MCF 10A (cell line): ENCODE results near the gene ARRDC4. TPM values are rescaled to one million over a fixed set of nuclear protein-coding genes. Genes with fewer than 3 reads are reported as not detected.
A peak's percentile ranks its signal among the peaks of the same experiment; 100 is the strongest.

Experiments used
- BruUV-seq: library from RNA; stranded (reverse); fragments of 400-500 nt; replicated peaks from 2 replicates; lab custom pipeline; 2021; lab: Mats Ljungman, UMichigan
- CTCF ChIA-PET: fragments of 300-600 bp; sonication (Branson Sonifier 250); formaldehyde crosslinking; extraction: SDS; loops from one replicate; lab custom pipeline; 2021; ENCODE audit warnings: antibody characterized with exemption, inconsistent platforms; lab: Yijun Ruan, JAX
- POLR2A ChIA-PET: fragments of 300-600, 350-650 bp; sonication (Branson Sonifier 250); formaldehyde crosslinking; extraction: SDS; loops from one replicate; lab custom pipeline; 2020; ENCODE audit warnings: antibody characterized with exemption, inconsistent platforms; lab: Yijun Ruan, JAX
- DNase-seq: peaks from one replicate; pipeline ENCODE4 v3.0.0-alpha.2; 2018; ENCODE audit not compliant: unreplicated experiment
- H3K27ac Mint-ChIP-seq: one replicate; pipeline ENCODE4 v1.8.0; 2022; ENCODE audit warnings: mild to moderate bottlenecking, low read depth, mixed read lengths; ENCODE audit not compliant: unreplicated experiment
- H3K27me3 Mint-ChIP-seq: one replicate; pipeline ENCODE4 v1.8.0; 2022; ENCODE audit warnings: mixed read lengths; ENCODE audit not compliant: insufficient read depth, unreplicated experiment
- H3K36me3 Mint-ChIP-seq: one replicate; pipeline ENCODE4 v1.8.0; 2022; ENCODE audit warnings: mild to moderate bottlenecking, moderate library complexity, mixed read lengths; ENCODE audit not compliant: insufficient read depth, unreplicated experiment
- H3K4me1 Mint-ChIP-seq: one replicate; pipeline ENCODE4 v1.8.0; 2022; ENCODE audit warnings: mixed read lengths; ENCODE audit not compliant: insufficient read depth, unreplicated experiment
- H3K4me3 Mint-ChIP-seq: one replicate; pipeline ENCODE4 v1.8.0; 2022; ENCODE audit warnings: mild to moderate bottlenecking, moderate library complexity, mixed read lengths; ENCODE audit not compliant: unreplicated experiment
- H3K9me3 Mint-ChIP-seq: one replicate; pipeline ENCODE4 v1.8.0; 2022; ENCODE audit warnings: mixed read lengths; ENCODE audit not compliant: unreplicated experiment
- intact Hi-C: fragments of 100-400 bp; cut with micrococcal nuclease; formaldehyde crosslinking; loops from 2 replicates; pipeline ENCODE4 v1.14.1; 2022
- total RNA-seq: library from RNA; stranded (reverse); gene quantifications from 2 replicates; pipeline ENCODE4 v1.2.3, GENCODE V29; 2022
- TF ChIP-seq, protein P1 (sequence below): fragments of 200-600 bp; IDR thresholded peaks from one replicate; pipeline ENCODE4 v1.8.0; 2022; ENCODE audit warnings: antibody characterized with exemption, mild to moderate bottlenecking; ENCODE audit not compliant: unreplicated experiment

Gene ARRDC4
- total RNA-seq, 1 experiment from 2014 or later: 36.0 TPM

DNA sequence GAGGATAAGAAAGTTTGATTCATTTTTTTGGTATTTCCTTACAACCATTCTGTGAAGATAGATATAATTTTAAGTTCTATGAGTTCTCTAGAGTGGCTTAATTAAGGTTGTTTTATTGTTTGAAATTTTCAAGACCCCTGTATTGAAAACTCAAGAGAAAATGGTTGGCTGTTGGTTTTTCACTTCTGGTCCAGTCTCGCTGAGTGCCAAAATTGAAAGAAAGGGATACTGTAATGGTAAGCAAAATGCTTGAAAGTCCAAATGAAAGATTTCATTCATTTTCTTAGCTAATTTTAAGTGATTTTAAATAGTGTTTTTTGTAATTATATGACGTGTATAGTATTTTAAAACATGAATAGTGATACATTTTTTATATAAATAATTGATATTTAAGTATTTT lies 7.4 kb downstream of the ARRDC4 start:
- ChIA-PET POLR2A (interaction anchor here (1.1 to 1.3 kb wide), 2 partner anchors 27 to 68 kb away, joined by 3 to 5 read pairs; no protein-coding TSS in a partner anchor), CTCF (interaction anchor here (0.7 to 2.9 kb wide), 4 partner anchors 8 to 64 kb away, joined by 3 to 11 read pairs (median 10); no protein-coding TSS in a partner anchor)
- DNase-seq: no peak
- H3K4me1 Mint-ChIP-seq: peaks cover 28% of the 10 kb centered on the region
- H3K27ac Mint-ChIP-seq: no peak overlapping the region
- no peaks in the 10 kb centered on the region for H3K9me3 Mint-ChIP-seq
- TF ChIP-seq, protein P1, sequence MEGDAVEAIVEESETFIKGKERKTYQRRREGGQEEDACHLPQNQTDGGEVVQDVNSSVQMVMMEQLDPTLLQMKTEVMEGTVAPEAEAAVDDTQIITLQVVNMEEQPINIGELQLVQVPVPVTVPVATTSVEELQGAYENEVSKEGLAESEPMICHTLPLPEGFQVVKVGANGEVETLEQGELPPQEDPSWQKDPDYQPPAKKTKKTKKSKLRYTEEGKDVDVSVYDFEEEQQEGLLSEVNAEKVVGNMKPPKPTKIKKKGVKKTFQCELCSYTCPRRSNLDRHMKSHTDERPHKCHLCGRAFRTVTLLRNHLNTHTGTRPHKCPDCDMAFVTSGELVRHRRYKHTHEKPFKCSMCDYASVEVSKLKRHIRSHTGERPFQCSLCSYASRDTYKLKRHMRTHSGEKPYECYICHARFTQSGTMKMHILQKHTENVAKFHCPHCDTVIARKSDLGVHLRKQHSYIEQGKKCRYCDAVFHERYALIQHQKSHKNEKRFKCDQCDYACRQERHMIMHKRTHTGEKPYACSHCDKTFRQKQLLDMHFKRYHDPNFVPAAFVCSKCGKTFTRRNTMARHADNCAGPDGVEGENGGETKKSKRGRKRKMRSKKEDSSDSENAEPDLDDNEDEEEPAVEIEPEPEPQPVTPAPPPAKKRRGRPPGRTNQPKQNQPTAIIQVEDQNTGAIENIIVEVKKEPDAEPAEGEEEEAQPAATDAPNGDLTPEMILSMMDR: no peak
- H3K4me3 Mint-ChIP-seq: no peak overlapping the region
- intact Hi-C loops: no loop called here
- no peaks in the 10 kb centered on the region for H3K27me3 Mint-ChIP-seq
- BruUV-seq: no TSS peak
- peaks cover 58% of the 10 kb centered on the region for H3K36me3 Mint-ChIP-seq

DNA sequence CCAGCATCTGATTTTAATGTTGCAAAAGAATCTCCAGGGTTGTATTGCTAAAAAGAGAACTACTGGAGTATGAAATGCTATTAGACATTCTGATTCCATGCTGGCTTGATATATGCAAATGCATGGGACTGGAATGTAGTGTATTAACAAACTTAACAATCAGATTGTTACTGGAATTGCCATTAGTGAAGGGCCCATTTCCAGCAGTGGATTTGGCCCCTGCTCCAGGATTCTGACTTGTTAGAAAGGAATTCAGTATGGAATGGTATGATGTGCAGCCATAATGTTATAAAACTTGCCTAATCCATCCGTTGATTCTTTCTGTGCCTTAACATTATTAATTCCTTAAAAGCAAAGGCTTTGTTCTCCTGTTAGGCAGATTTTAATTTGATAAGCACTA lies 7.9 kb downstream of the ARRDC4 start:
- H3K4me3 Mint-ChIP-seq: no peak overlapping the region
- TF ChIP-seq, protein P1: no peak
- H3K4me1 Mint-ChIP-seq: peaks cover 23% of the 10 kb centered on the region
- no peak overlapping the region for H3K27ac Mint-ChIP-seq
- H3K27me3 Mint-ChIP-seq: no peaks in the 10 kb centered on the region
- H3K36me3 Mint-ChIP-seq: peaks cover 63% of the 10 kb centered on the region
- no TSS peak for BruUV-seq
- H3K9me3 Mint-ChIP-seq: no peaks in the 10 kb centered on the region
- DNase-seq: peak; percentile 27
- intact Hi-C loops: no loop called here
- CTCF ChIA-PET: interaction anchor here (0.6 to 2.9 kb wide), 2 partner anchors 17 to 64 kb away, joined by 3 to 11 read pairs; no protein-coding TSS in a partner anchor
- POLR2A ChIA-PET: interaction anchor here (1.1 kb wide), 1 partner anchor 27 kb away, joined by 3 read pairs; no protein-coding TSS in a partner anchor

DNA sequence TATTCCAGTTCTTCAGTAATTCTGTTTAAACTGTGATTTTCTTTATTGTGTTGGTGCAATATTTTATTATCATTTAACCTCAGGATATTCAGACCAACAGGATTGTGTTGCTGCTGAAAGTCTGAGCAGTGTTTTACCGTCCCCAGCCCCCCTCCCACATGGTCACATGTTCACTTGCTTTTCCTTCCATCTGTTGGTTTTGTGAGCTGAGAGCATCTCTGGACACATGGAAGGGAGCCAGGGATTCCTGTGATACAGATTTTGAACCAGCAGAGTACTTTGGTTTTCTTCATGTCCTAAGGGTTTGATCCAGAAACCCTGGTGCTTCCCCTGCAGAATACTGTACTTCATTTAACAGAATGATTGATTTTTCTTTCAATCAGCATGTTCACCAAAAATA lies 11.9 kb downstream of the ARRDC4 start:
- CTCF ChIA-PET: no interaction called here
- peaks cover 13% of the 10 kb centered on the region for H3K4me1 Mint-ChIP-seq
- DNase-seq: no peak

GRCh38 chr15:97976129-97976528 lies 15.6 kb downstream of the ARRDC4 start:
- TF ChIP-seq, protein P1: no peak
- Mint-ChIP-seq H3K9me3 (no peaks in the 10 kb centered on the region), H3K27ac (no peak overlapping the region), H3K4me3 (no peak overlapping the region), H3K36me3 (peaks cover 39% of the 10 kb centered on the region), H3K27me3 (no peaks in the 10 kb centered on the region), H3K4me1 (peaks cover 39% of the 10 kb centered on the region)
- no TSS peak for BruUV-seq
- DNase-seq: no peak
- intact Hi-C loops: no loop called here
- ChIA-PET CTCF (interaction anchor here (0.6 to 1.7 kb wide), 8 partner anchors 9 to 201 kb away, joined by 3 to 8 read pairs (median 4); no protein-coding TSS in a partner anchor), POLR2A (interaction anchor here (1.0 to 4.8 kb wide), 8 partner anchors 9 to 58 kb away, joined by 3 to 45 read pairs (median 8); partner anchors contain the start of gene ARRDC4)

More for the DNA sequence above, 11.9 kb downstream of the ARRDC4 start:
- POLR2A ChIA-PET: no interaction called here
- H3K9me3 Mint-ChIP-seq: no peaks in the 10 kb centered on the region
- peaks cover 63% of the 10 kb centered on the region for H3K36me3 Mint-ChIP-seq
- TF ChIP-seq, protein P1: no peak
- H3K27ac Mint-ChIP-seq: no peak overlapping the region
- no peaks in the 10 kb centered on the region for H3K27me3 Mint-ChIP-seq
- intact Hi-C loops: no loop called here
- BruUV-seq: no TSS peak
- no peak overlapping the region for H3K4me3 Mint-ChIP-seq
